K562 (cell line): ENCODE results near the gene CRABP2. TPM values are rescaled to one million over a fixed set of nuclear protein-coding genes. Genes with fewer than 3 reads are reported as not detected.

Experiments used
- ARID2 ChIP-seq: fragments of 450-650 bp; IDR thresholded peaks from 2 replicates; pipeline ENCODE4 v1.6.1; 2017; ENCODE audit warnings: antibody characterized with exemption, mild to moderate bottlenecking
- CEBPB ChIP-seq: fragments of 450-650 bp; IDR thresholded peaks from 2 replicates; pipeline ENCODE4 v1.6.1; 2016; ENCODE audit warnings: missing genetic modification characterization, missing compliant biosample characterization
- FOXK2 ChIP-seq, 2 experiments: fragments of 450-650 bp; IDR thresholded peaks in 1 of 2; conservative IDR thresholded peaks in 1 of 2; 2 replicates each; pipeline ENCODE4 v1.6.1; 2016; ENCODE audit warnings: low read depth in 2 of 2, mild to moderate bottlenecking in 1 of 2
- HDAC6 ChIP-seq: IDR thresholded peaks from 2 replicates; pipeline ENCODE4 v1.6.1; 2012; ENCODE audit warnings: low read depth, mild to moderate bottlenecking, control low read depth, inconsistent platforms, low read length, moderate library complexity
- KDM1A ChIP-seq, 2 experiments: fragments of 450-650 bp; IDR thresholded peaks; 2 replicates each; pipeline ENCODE4 v1.6.1; 2016; ENCODE audit warnings: mild to moderate bottlenecking in 2 of 2
- NBN ChIP-seq: fragments of 450-650 bp; IDR thresholded peaks from 2 replicates; pipeline ENCODE4 v1.6.1; 2016; ENCODE audit warnings: low read depth, mild to moderate bottlenecking
- PATZ1 ChIP-seq: fragments of 250-450 bp; sonication (Bioruptor Pico); IDR thresholded peaks from 2 replicates; pipeline ENCODE4 v1.5.0; 2020; ENCODE audit warnings: mild to moderate bottlenecking, borderline replicate concordance
- SAFB2 ChIP-seq: fragments of 200-400 bp; formaldehyde crosslinking; IDR thresholded peaks from 2 replicates; pipeline ENCODE4 v1.6.1; 2018; ENCODE audit warnings: borderline replicate concordance, low read length, low read depth, moderate library complexity; ENCODE audit not compliant: severe bottlenecking
- ZC3H8 ChIP-seq: fragments of 450-650 bp; IDR thresholded peaks from 2 replicates; pipeline ENCODE4 v1.6.1; 2017
- ZNF518B ChIP-seq: fragments of 250-450 bp; sonication (Bioruptor Pico); IDR thresholded peaks from 2 replicates; pipeline ENCODE4 v1.5.0; 2021; ENCODE audit warnings: mild to moderate bottlenecking, moderate library complexity
- ZNF584 ChIP-seq: fragments of 200-800 bp; sonication (Bioruptor generic); IDR thresholded peaks from 2 replicates; pipeline ENCODE4 v1.6.1; 2016; ENCODE audit warnings: low read depth, mild to moderate bottlenecking, missing genetic modification characterization, missing compliant biosample characterization
- polyA plus RNA-seq, 8 experiments: library from polyadenylated mRNA; depleted of rRNA in 4 of 8; stranded (reverse) in 5 of 8; unstranded in 3 of 8; fragments of >200 nt; fragmentation: Nextera tagmentation in 2 of 8; fragmentation: Illumina TruSeq in 1 of 8; extraction: Ambion mirVana in 2 of 8; extraction: Trizol in 1 of 8; gene quantifications; 2 replicates each; pipeline versions ENCODE4 v1.2.1 to v1.2.3, GENCODE V29; 2011 to 2014; ENCODE audit warnings: inconsistent platforms in 1 of 8, missing spikeins in 1 of 8
- total RNA-seq, 7 experiments: library from RNA; depleted of rRNA in 6 of 7; stranded (reverse); fragments of >200 nt in 6 of 7; fragmentation: Illumina TruSeq in 2 of 7; extraction: Trizol in 2 of 7; gene quantifications; 2 replicates each; pipeline versions ENCODE4 v1.2.1 to v1.2.3, GENCODE V29; 2011 to 2021; ENCODE audit warnings: low replicate concordance in 1 of 7

The CRABP2 gene
- total and polyA plus RNA-seq, 9 of the 15 experiments (the other 6 are each of a cell fraction or from before 2014, with no cell fraction given), result 0.30 to 2.5 (median 0.82) TPM

GRCh38 chr1:156741481-156741983, 36.1 kb upstream of the CRABP2 start (continued):
- TF ChIP-seq HDAC6, result no peak
- TF ChIP-seq KDM1A (IDR thresholded peaks at IDR 0.05), result peak in 1 of 2 experiments; percentile 18; a peak in 1 of 4 replicates
- no peak for TF ChIP-seq ZNF518B (CRISPR knock-in tag)
- TF ChIP-seq PATZ1, result 0 out of 2 replicates have a peak, but pooled peaks have one; percentile 39
- TF ChIP-seq FOXK2 (conservative IDR thresholded peaks at IDR 0.05 in 1 of 2, IDR thresholded peaks at IDR 0.05 in 1 of 2; ENCODE audit: low read depth in 2 of 2), result 0 out of 4 replicates have a peak, but pooled peaks of 1 of the 2 experiments have one; percentile 18
- TF ChIP-seq SAFB2, result no peak
- peak; percentile 29; the same call in 1 of the 2 replicates for TF ChIP-seq ZNF584
- 0 out of 2 replicates have a peak, but pooled peaks have one; percentile 22 for TF ChIP-seq NBN
- peak; percentile 50; the same call in 1 of the 2 replicates for TF ChIP-seq CEBPB (tag)
- TF ChIP-seq ARID2, result no peak
- TF ChIP-seq ZC3H8, result no peak
